Naive thymus-derived CD8-positive, alpha-beta T cell (primary cell): ENCODE measurements around the gene LHX4. TPM values are rescaled to one million over a fixed set of nuclear protein-coding genes. Genes with fewer than 3 reads are reported as not detected.
A peak's percentile ranks its signal among the peaks of the same experiment; 100 is the strongest.

Source experiments
- ATAC-seq, 2 donors: fragments of 150-1000 bp; cut with Tn5 transposase in 1 of 2; sonication (Bioruptor Pico), chemical (Tn5 transposase) in 1 of 2; 1 replicate in 1 of 2; 2 replicates in 1 of 2; pipeline ENCODE4 v1.10.0; 2021; ENCODE audit warnings: mild to moderate bottlenecking in 2 of 2, moderate library complexity in 2 of 2
- POLR2A ChIA-PET: fragments of 350-600 bp; sonication (Branson Sonifier 250); formaldehyde crosslinking; loops from one replicate; lab custom pipeline; 2021; ENCODE audit warnings: antibody characterized with exemption; lab: Charles Lee
- DNase-seq, 10 donors: peaks; one replicate each; pipeline versions ENCODE4 v3.0.0 to v3.0.0-alpha.2; 2020 to 2022
- H3K27ac Mint-ChIP-seq, 10 donors: one replicate each; pipeline ENCODE4 v1.8.0; 2020 to 2022; ENCODE audit warnings: mild to moderate bottlenecking in 10 of 10, mixed read lengths in 10 of 10, moderate library complexity in 4 of 10, inconsistent platforms in 1 of 10
- H3K27me3 Mint-ChIP-seq, 5 donors: one replicate each; pipeline ENCODE4 v1.8.0; 2021 to 2022; ENCODE audit warnings: mixed read lengths in 5 of 5
- H3K36me3 Mint-ChIP-seq, 3 donors: one replicate each; pipeline ENCODE4 v1.8.0; 2020 to 2022; ENCODE audit warnings: mixed read lengths in 3 of 3, mild to moderate bottlenecking in 2 of 3, inconsistent platforms in 1 of 3
- H3K4me1 Mint-ChIP-seq, 4 donors: one replicate each; pipeline ENCODE4 v1.8.0; 2021 to 2022; ENCODE audit warnings: mixed read lengths in 4 of 4
- H3K4me3 Mint-ChIP-seq, 10 donors: one replicate each; pipeline ENCODE4 v1.8.0; 2020 to 2022; ENCODE audit warnings: mild to moderate bottlenecking in 10 of 10, mixed read lengths in 10 of 10, moderate library complexity in 6 of 10, inconsistent platforms in 1 of 10
- H3K9me3 Mint-ChIP-seq, 9 donors: one replicate each; pipeline ENCODE4 v1.8.0; 2020 to 2022; ENCODE audit warnings: mixed read lengths in 9 of 9, mild to moderate bottlenecking in 3 of 9, inconsistent platforms in 1 of 9, moderate library complexity in 1 of 9
- polyA plus RNA-seq, 3 donors: library from polyadenylated mRNA; unstranded; fragments of 300-500 nt; fragmentation: Illumina TruSeq; gene quantifications; one replicate each; pipeline ENCODE4 v1.2.3, GENCODE V29; 2021
- total RNA-seq, 8 experiments: library from RNA in 2 of 8; stranded (reverse) in 2 of 8; gene quantifications; one replicate each; pipeline ENCODE4 v1.2.3 and lab custom pipeline; 2021 to 2026

Gene LHX4
- total RNA-seq (not detected), polyA plus RNA-seq (under 1 TPM; 0.09 to 0.25 (median 0.12) TPM), total RNA-seq (lab: John Stamatoyannopoulos, UW) (0 reads per million in 6 experiments)

- Mint-ChIP-seq H3K27ac (no peak within 1 kb of the TSS), H3K4me3 (peak within 1 kb of the TSS; percentile 70 to 84 (median 82)), H3K4me1 (peaks cover 9 to 42% (median 35%) of the 10 kb centered on the region in 4 donors), H3K36me3 (peaks cover 0 to 2% (median 0%) of the 10 kb centered on the region in 3 donors), H3K27me3 (peaks cover 29 to 74% (median 65%) of the 10 kb centered on the region in 5 donors), H3K9me3 (peaks cover 0 to 2% (median 0%) of the 10 kb centered on the region in 9 donors)
- POLR2A ChIA-PET, result no interaction called here
- ATAC-seq (peak; percentile 25 to 46), DNase-seq (peak in 1 of 10 donors; percentile 13)
These were observed at the start of gene LHX4 for GRCh38 chr1:180229483-180230415. TSS of gene LHX4 (plus strand) at chr1:180230264. CDS start at chr1:180230530, 266 bp downstream.

- Mint-ChIP-seq H3K4me3 (no peak overlapping the region), H3K9me3 (no peaks in the 10 kb centered on the region), H3K27me3 (no peaks in the 10 kb centered on the region), H3K27ac (no peak overlapping the region), H3K4me1 (peaks cover 0 to 6% (median 0%) of the 10 kb centered on the region in 4 donors), H3K36me3 (peaks cover 0 to 35% (median 8%) of the 10 kb centered on the region in 3 donors)
- DNase-seq (peak in 1 of 10 donors; percentile 48), ATAC-seq (no peak)
- POLR2A ChIA-PET, result no interaction called here
These were observed 49.0 kb upstream of the LHX4 start for GRCh38 chr1:180181048-180181447.

GRCh38 chr1:180181996-180182642 is 47.9 kb upstream of the LHX4 start:
- POLR2A ChIA-PET, result no interaction called here
- DNase-seq, result peak in 1 of 10 donors; percentile 38
- peaks cover 0 to 6% (median 0%) of the 10 kb centered on the region in 4 donors for H3K4me1 Mint-ChIP-seq
- ATAC-seq, result no peak
- no peaks in the 10 kb centered on the region for H3K9me3 Mint-ChIP-seq
- H3K27me3 Mint-ChIP-seq, result no peaks in the 10 kb centered on the region
- H3K36me3 Mint-ChIP-seq, result peaks cover 0 to 46% (median 14%) of the 10 kb centered on the region in 3 donors
- no peak overlapping the region for H3K4me3 Mint-ChIP-seq
- H3K27ac Mint-ChIP-seq, result no peak overlapping the region

GRCh38 chr1:180182643-180183311 is 47.3 kb upstream of the LHX4 start:
- ATAC-seq (no peak), DNase-seq (peak in 1 of 10 donors; percentile 22)
- Mint-ChIP-seq H3K36me3 (peaks cover 0 to 52% (median 18%) of the 10 kb centered on the region in 3 donors), H3K4me1 (peaks cover 0 to 6% (median 0%) of the 10 kb centered on the region in 4 donors), H3K9me3 (no peaks in the 10 kb centered on the region), H3K4me3 (no peak overlapping the region), H3K27me3 (no peaks in the 10 kb centered on the region), H3K27ac (no peak overlapping the region)
- POLR2A ChIA-PET, result interaction anchor here (1.3 kb wide), 1 partner anchor 62 kb away, joined by 3 read pairs; no protein-coding TSS in a partner anchor

- DNase-seq (no peak), ATAC-seq (no peak)
- peaks cover 0 to 52% (median 20%) of the 10 kb centered on the region in 3 donors for H3K36me3 Mint-ChIP-seq
- no peak overlapping the region for H3K4me3 Mint-ChIP-seq
- POLR2A ChIA-PET, result interaction anchor here (1.3 kb wide), 1 partner anchor 62 kb away, joined by 3 read pairs; no protein-coding TSS in a partner anchor
- no peaks in the 10 kb centered on the region for H3K9me3 Mint-ChIP-seq
- H3K4me1 Mint-ChIP-seq, result peaks cover 0 to 4% (median 0%) of the 10 kb centered on the region in 4 donors
- no peak overlapping the region for H3K27ac Mint-ChIP-seq
- H3K27me3 Mint-ChIP-seq, result no peaks in the 10 kb centered on the region
These were observed 46.6 kb upstream of the LHX4 start for GRCh38 chr1:180183426-180183825.

- DNase-seq (peak in 1 of 10 donors; percentile 34), ATAC-seq (no peak)
- Mint-ChIP-seq H3K27me3 (no peaks in the 10 kb centered on the region), H3K27ac (peak overlapping the region in 1 of 10 donors; percentile 69), H3K4me1 (peaks cover 0 to 4% (median 0%) of the 10 kb centered on the region in 4 donors), H3K36me3 (peaks cover 0 to 55% (median 22%) of the 10 kb centered on the region in 3 donors), H3K4me3 (no peak overlapping the region), H3K9me3 (no peaks in the 10 kb centered on the region)
- POLR2A ChIA-PET, result interaction anchor here (1.3 kb wide), 1 partner anchor 63 kb away, joined by 3 read pairs; no protein-coding TSS in a partner anchor
These were observed 46.0 kb upstream of the LHX4 start for GRCh38 chr1:180184041-180184440.

GRCh38 chr1:180185281-180185680 is 44.8 kb upstream of the LHX4 start:
- DNase-seq (peak in 1 of 10 donors; percentile 23), ATAC-seq (no peak)
- POLR2A ChIA-PET, result no interaction called here
- H3K9me3 Mint-ChIP-seq, result no peaks in the 10 kb centered on the region
- H3K4me1 Mint-ChIP-seq, result peaks cover 0 to 10% (median 0%) of the 10 kb centered on the region in 4 donors
- no peaks in the 10 kb centered on the region for H3K27me3 Mint-ChIP-seq
- no peak overlapping the region for H3K4me3 Mint-ChIP-seq
- no peak overlapping the region for H3K27ac Mint-ChIP-seq
- peaks cover 0 to 65% (median 28%) of the 10 kb centered on the region in 3 donors for H3K36me3 Mint-ChIP-seq

GRCh38 chr1:180185971-180186645 is 44.0 kb upstream of the LHX4 start:
- Mint-ChIP-seq H3K36me3 (peaks cover 0 to 74% (median 33%) of the 10 kb centered on the region in 3 donors), H3K27me3 (no peaks in the 10 kb centered on the region), H3K4me1 (peaks cover 0 to 12% (median under 1%) of the 10 kb centered on the region in 4 donors), H3K4me3 (no peak overlapping the region), H3K27ac (peak overlapping the region in 1 of 10 donors; percentile 34), H3K9me3 (no peaks in the 10 kb centered on the region)
- DNase-seq, result peak in 1 of 10 donors; percentile 28
- ATAC-seq, result no peak
- POLR2A ChIA-PET, result no interaction called here

GRCh38 chr1:180186831-180187230 is 43.2 kb upstream of the LHX4 start:
- POLR2A ChIA-PET, result no interaction called here
- ATAC-seq (no peak), DNase-seq (peak in 1 of 10 donors; percentile 54)
- H3K9me3 Mint-ChIP-seq, result no peaks in the 10 kb centered on the region
- H3K4me1 Mint-ChIP-seq, result peaks cover 0 to 20% (median 2%) of the 10 kb centered on the region in 4 donors
- peaks cover 0 to 81% (median 38%) of the 10 kb centered on the region in 3 donors for H3K36me3 Mint-ChIP-seq
- H3K27ac Mint-ChIP-seq, result no peak overlapping the region
- H3K27me3 Mint-ChIP-seq, result no peaks in the 10 kb centered on the region
- H3K4me3 Mint-ChIP-seq, result no peak overlapping the region

- H3K9me3 Mint-ChIP-seq, result no peaks in the 10 kb centered on the region
- no peak overlapping the region for H3K27ac Mint-ChIP-seq
- no peak for ATAC-seq
- H3K27me3 Mint-ChIP-seq, result no peaks in the 10 kb centered on the region
- H3K36me3 Mint-ChIP-seq, result peaks cover 0 to 78% (median 41%) of the 10 kb centered on the region in 3 donors
- peaks cover 0 to 28% (median 5%) of the 10 kb centered on the region in 4 donors for H3K4me1 Mint-ChIP-seq
- DNase-seq, result no peak
- POLR2A ChIA-PET, result no interaction called here
- H3K4me3 Mint-ChIP-seq, result no peak overlapping the region
These were observed 42.4 kb upstream of the LHX4 start for GRCh38 chr1:180187626-180188025.

GRCh38 chr1:180188091-180188506 is 42.0 kb upstream of the LHX4 start:
- no peak for DNase-seq
- Mint-ChIP-seq H3K27ac (no peak overlapping the region), H3K4me1 (peaks cover 0 to 29% (median 5%) of the 10 kb centered on the region in 4 donors), H3K27me3 (no peaks in the 10 kb centered on the region), H3K9me3 (no peaks in the 10 kb centered on the region), H3K36me3 (peaks cover 0 to 81% (median 40%) of the 10 kb centered on the region in 3 donors), H3K4me3 (no peak overlapping the region)
- POLR2A ChIA-PET, result no interaction called here
- no peak for ATAC-seq
